Mucosa of descending colon (tissue), 3 donors: ENCODE results near the gene GFOD1. TPM values are rescaled to one million over a fixed set of nuclear protein-coding genes. Genes with fewer than 3 reads are reported as not detected.

Source experiments
- ATAC-seq: fragments of 200-7000 bp; cut with Tn5 transposase; one replicate; pipeline ENCODE4 v1.9.1; 2020; ENCODE audit warnings: mild to moderate bottlenecking, moderate library complexity
- DNase-seq, 3 donors: peaks; one replicate each; pipeline ENCODE4 v3.0.0-alpha.2; 2020
- H3K36me3 ChIP-seq: fragments of 200-600 bp; one replicate; pipeline ENCODE4 v1.8.0; 2021; ENCODE audit warnings: low read depth, mild to moderate bottlenecking
- H3K4me1 ChIP-seq: fragments of 200-600 bp; one replicate; pipeline ENCODE4 v1.8.0; 2021; ENCODE audit warnings: low read depth, mild to moderate bottlenecking
- H3K4me3 ChIP-seq: fragments of 200-600 bp; one replicate; pipeline ENCODE4 v1.8.0; 2021; ENCODE audit warnings: mild to moderate bottlenecking
- H3K9me3 ChIP-seq: fragments of 200-600 bp; one replicate; pipeline ENCODE4 v1.8.0; 2021; ENCODE audit warnings: mild to moderate bottlenecking
- intact Hi-C, 2 donors: fragments of 100-400 bp; cut with DNase I in 1 of 2; cut with micrococcal nuclease in 1 of 2; formaldehyde crosslinking; loops; one replicate each; pipeline versions ENCODE4 v1.11.0 to v1.11.1; 2022; cut with DNase I, micrococcal nuclease
- total RNA-seq, 3 donors: library from RNA; stranded (reverse); fragmentation: NEBNext Ultra II Directional in 2 of 3; extraction: Animal tissue kit (Norgen Biotek cat#: 25700) in 2 of 3; gene quantifications; one replicate each; pipeline versions ENCODE4 v1.2.1 to v1.2.4, GENCODE V29; 2021 to 2023
- TF ChIP-seq, protein P1 (sequence below): fragments of 200-600 bp; IDR thresholded peaks from one replicate; pipeline ENCODE4 v1.8.0; 2022; ENCODE audit warnings: antibody characterized with exemption, mild to moderate bottlenecking
- donor health status: DM: no; HTN: no; CAD: no; lungs with moderate emphysema.
- donor health status: DM: no; HTN: no; CAD: no.
- donor health status: DM: no; HTN: yes; CAD: no.

GFOD1 gene
- total RNA-seq, 3 donors from 2014 or later = 10.4 to 22.4 (median 13.2) TPM

DNA sequence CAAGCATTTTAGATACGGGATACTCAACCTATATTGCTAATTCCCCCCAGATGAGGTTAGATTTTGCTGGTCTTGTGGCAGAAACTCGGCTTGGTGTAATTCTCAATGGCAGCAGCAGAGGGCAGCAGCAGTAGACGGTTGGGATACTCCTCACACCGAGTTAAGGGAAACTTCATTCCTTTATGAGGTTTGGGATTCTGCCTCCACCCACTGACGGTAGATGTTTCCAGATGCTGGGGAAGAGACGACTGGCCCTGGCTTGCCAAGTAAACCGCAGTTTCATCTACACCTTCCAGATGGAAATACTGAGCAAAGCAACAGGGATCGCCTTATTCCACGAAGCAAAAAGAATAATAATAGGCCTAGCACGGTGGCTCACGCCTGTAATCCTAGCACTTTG, 150.8 kb downstream of the GFOD1 start:
- DNase-seq = peak; percentile 66 to 95 (median 90)
- intact Hi-C loops = loop anchor here (10.0 kb wide), 3 partner anchors 198 to 422 kb away; partner anchors contain the start of gene SIRT5 (in 1 of the 2)

DNA sequence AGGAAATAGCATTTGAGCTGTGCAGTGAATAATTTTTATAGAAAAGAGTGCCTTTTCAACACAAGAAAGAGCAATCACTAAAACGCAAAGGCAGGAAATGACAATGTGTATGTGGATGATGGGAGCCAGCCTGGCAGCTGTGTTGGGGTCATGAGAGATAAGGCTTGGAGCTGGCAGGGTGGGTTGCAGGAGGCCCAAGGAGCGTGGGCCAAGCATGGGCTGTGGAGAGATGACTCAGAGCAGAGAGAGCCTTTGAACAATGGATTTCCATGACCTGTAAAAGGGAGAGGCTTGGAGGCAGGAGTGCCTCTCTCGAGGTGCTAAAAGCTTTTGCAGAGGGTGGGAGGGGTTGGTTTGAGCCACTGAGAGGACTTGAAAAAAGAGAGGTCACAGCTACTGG, 152.4 kb downstream of the GFOD1 start:
- no peaks in the 10 kb centered on the region for H3K9me3 ChIP-seq
- TF ChIP-seq, protein P1, sequence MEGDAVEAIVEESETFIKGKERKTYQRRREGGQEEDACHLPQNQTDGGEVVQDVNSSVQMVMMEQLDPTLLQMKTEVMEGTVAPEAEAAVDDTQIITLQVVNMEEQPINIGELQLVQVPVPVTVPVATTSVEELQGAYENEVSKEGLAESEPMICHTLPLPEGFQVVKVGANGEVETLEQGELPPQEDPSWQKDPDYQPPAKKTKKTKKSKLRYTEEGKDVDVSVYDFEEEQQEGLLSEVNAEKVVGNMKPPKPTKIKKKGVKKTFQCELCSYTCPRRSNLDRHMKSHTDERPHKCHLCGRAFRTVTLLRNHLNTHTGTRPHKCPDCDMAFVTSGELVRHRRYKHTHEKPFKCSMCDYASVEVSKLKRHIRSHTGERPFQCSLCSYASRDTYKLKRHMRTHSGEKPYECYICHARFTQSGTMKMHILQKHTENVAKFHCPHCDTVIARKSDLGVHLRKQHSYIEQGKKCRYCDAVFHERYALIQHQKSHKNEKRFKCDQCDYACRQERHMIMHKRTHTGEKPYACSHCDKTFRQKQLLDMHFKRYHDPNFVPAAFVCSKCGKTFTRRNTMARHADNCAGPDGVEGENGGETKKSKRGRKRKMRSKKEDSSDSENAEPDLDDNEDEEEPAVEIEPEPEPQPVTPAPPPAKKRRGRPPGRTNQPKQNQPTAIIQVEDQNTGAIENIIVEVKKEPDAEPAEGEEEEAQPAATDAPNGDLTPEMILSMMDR = no peak
- H3K36me3 ChIP-seq = no peaks in the 10 kb centered on the region
- no peak for ATAC-seq
- intact Hi-C loops = loop anchor here (10.0 kb wide), 3 partner anchors 200 to 420 kb away; partner anchors contain the start of gene SIRT5 (in 1 of the 2)
- H3K4me1 ChIP-seq = no peaks in the 10 kb centered on the region
- H3K4me3 ChIP-seq = no peak overlapping the region
- DNase-seq = no peak

More for the DNA sequence above, 150.8 kb downstream of the GFOD1 start:
- Histone ChIP-seq H3K4me3 (no peak overlapping the region), H3K9me3 (no peaks in the 10 kb centered on the region), H3K36me3 (no peaks in the 10 kb centered on the region), H3K4me1 (no peaks in the 10 kb centered on the region)
- ATAC-seq = peak; percentile 89
- TF ChIP-seq, protein P1 = peak; percentile 85

DNA sequence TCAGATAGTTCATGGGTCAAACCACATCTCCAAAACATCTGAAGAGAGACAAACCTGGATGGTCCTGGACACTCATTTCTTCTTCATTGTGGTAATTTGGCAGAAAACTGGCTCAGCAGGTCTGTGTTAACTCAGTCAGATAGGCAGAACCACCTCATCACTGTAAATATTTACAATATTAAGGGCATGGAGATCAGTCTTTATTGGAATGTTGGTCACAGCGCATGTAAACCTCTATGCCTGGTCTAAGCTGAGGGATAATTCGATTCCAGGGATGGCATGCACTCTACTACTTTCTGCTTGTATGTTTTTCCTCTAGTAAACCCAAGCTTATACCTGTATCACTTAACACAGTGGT, 155.1 kb downstream of the GFOD1 start:
- ATAC-seq (no peak), DNase-seq (no peak)
- no peak overlapping the region for H3K4me3 ChIP-seq
- peaks cover 4% of the 10 kb centered on the region for H3K4me1 ChIP-seq
- no peaks in the 10 kb centered on the region for H3K9me3 ChIP-seq
- H3K36me3 ChIP-seq = no peaks in the 10 kb centered on the region
- intact Hi-C loops = loop anchor here (10.0 kb wide), 3 partner anchors 202 to 418 kb away; partner anchors contain the start of gene SIRT5 (in 1 of the 2)
- TF ChIP-seq, protein P1 = no peak

DNA sequence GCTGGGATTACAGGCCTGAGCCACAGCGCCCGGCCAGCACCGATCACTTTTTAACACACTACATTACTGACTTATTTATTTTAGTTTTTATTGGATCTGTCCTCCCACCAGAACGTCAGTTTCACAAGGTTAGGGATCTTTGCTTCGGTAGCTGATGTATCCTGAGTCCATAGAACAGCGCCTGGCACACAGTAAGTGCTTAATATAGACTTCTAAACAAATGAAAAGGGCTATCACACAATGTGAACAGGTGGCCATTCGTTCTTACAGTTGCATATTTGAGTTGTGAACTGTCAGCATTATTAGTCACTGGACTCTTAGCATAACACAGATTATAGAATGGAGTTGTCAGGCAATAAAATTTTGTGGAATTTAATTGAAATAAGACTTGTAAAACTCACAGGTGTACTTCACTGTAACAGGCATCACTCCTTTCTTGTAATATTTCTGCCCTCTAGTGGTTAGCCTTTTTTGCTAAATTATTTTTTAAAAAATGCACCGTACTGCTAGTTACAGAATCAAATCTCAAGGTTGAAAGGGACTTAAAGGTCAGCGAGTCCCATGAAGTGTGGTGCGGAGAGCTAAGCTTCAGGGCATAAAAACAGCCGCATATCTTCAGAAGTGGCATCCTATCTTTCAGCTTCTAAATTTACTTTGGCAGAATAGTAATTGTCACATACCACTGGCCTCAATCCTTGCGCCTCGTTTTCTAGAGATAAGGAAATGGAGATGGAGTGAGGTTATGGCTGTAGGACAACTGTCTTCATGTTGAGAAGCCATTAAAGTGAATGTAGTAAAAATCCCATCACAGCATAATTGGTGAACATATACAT, 155.7 kb downstream of the GFOD1 start:
- ATAC-seq (peak; percentile 38), DNase-seq (no peak)
- H3K4me1 ChIP-seq = peaks cover 8% of the 10 kb centered on the region
- no peaks in the 10 kb centered on the region for H3K36me3 ChIP-seq
- TF ChIP-seq, protein P1 = peak; percentile 64
- no peak overlapping the region for H3K4me3 ChIP-seq
- no peaks in the 10 kb centered on the region for H3K9me3 ChIP-seq
- intact Hi-C loops = loop anchor here (10.0 kb wide), 3 partner anchors 203 to 417 kb away; partner anchors contain the start of gene SIRT5 (in 1 of the 2)

DNA sequence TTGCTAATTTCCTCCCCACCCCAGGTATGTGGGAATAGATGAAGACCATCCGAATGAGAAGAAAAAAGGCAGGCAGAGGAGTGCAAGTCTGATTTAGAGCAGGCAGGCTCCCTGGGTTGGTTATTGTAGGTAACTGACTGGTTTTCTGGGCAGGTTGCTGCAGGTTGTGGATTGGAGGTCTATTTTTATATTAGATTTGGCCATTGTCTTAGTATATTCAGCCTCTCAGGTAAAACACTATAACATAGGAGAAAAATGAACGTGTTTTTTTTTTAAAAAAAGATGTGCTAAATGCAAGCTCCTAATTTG, 158.6 kb downstream of the GFOD1 start:
- ATAC-seq = no peak
- intact Hi-C loops = no loop called here
- TF ChIP-seq, protein P1 = no peak

More for the DNA sequence above, 158.6 kb downstream of the GFOD1 start:
- peak overlapping the region; percentile 59 for H3K4me3 ChIP-seq
- peaks cover 8% of the 10 kb centered on the region for H3K4me1 ChIP-seq
- no peak for DNase-seq
- H3K9me3 ChIP-seq = no peaks in the 10 kb centered on the region
- no peaks in the 10 kb centered on the region for H3K36me3 ChIP-seq
